PFSK-1 (cell line): ENCODE measurements around the gene MAGI2.

ENCODE experiments used
- FOXP2 ChIP-seq: optimal IDR thresholded peaks from 2 replicates; pipeline ENCODE3; 2011; ENCODE audit warnings: borderline replicate concordance, control low read depth, inconsistent platforms; ENCODE audit not compliant: insufficient read depth; ENCODE audit errors: extremely low read length, extremely low read depth
- POLR2AphosphoS5 ChIP-seq: IDR thresholded peaks from 2 replicates; pipeline ENCODE4 v1.6.1; 2012; ENCODE audit warnings: low read depth, mild to moderate bottlenecking, control low read depth, low read length, moderate library complexity
- TAF1 ChIP-seq: IDR thresholded peaks from 2 replicates; pipeline ENCODE4 v1.6.1; 2012; ENCODE audit warnings: low read length, control low read depth, borderline replicate concordance; ENCODE audit not compliant: insufficient read depth
- TF ChIP-seq, protein P1 (sequence below), 2 experiments: IDR thresholded peaks; 2 replicates each; pipeline versions ENCODE4 v1.6.1 to v1.8.0; 2011 to 2012; ENCODE audit warnings: low read depth in 2 of 2, low read length in 2 of 2, control low read depth in 1 of 2, inconsistent platforms in 1 of 2, mild to moderate bottlenecking in 1 of 2, moderate library complexity in 1 of 2; ENCODE audit not compliant: insufficient read depth in 1 of 2

DNA sequence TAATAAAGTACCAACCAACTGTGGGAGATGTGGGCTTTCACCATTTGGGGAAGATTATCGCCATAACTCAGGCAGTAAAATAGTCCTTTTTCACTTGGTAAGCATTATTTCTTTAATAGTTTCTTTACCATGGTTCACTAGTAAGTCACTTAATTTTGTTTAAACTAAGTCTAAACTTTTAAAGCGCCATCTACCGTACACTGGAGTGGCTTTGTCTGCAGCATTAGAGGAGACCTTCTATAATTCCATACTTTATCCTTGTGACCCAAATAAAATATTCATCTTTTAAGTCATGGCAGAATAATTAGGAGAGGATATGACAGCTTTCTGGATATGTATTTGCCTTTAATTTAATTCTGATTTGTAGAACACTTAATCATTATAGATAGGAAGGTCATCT is 468.0 kb downstream of the MAGI2 start:
- no peak for TF ChIP-seq POLR2AphosphoS5
- TF ChIP-seq, protein P1, sequence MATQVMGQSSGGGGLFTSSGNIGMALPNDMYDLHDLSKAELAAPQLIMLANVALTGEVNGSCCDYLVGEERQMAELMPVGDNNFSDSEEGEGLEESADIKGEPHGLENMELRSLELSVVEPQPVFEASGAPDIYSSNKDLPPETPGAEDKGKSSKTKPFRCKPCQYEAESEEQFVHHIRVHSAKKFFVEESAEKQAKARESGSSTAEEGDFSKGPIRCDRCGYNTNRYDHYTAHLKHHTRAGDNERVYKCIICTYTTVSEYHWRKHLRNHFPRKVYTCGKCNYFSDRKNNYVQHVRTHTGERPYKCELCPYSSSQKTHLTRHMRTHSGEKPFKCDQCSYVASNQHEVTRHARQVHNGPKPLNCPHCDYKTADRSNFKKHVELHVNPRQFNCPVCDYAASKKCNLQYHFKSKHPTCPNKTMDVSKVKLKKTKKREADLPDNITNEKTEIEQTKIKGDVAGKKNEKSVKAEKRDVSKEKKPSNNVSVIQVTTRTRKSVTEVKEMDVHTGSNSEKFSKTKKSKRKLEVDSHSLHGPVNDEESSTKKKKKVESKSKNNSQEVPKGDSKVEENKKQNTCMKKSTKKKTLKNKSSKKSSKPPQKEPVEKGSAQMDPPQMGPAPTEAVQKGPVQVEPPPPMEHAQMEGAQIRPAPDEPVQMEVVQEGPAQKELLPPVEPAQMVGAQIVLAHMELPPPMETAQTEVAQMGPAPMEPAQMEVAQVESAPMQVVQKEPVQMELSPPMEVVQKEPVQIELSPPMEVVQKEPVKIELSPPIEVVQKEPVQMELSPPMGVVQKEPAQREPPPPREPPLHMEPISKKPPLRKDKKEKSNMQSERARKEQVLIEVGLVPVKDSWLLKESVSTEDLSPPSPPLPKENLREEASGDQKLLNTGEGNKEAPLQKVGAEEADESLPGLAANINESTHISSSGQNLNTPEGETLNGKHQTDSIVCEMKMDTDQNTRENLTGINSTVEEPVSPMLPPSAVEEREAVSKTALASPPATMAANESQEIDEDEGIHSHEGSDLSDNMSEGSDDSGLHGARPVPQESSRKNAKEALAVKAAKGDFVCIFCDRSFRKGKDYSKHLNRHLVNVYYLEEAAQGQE (IDR thresholded peaks at IDR 0.05; ENCODE audit: insufficient read depth in 1 of 2, low read depth in 2 of 2, low read length in 2 of 2) = no peak
- no peak for TF ChIP-seq FOXP2
- TF ChIP-seq TAF1 = no peak
